ENCODE results near the gene BAG2.

The BAG2 gene

DNA sequence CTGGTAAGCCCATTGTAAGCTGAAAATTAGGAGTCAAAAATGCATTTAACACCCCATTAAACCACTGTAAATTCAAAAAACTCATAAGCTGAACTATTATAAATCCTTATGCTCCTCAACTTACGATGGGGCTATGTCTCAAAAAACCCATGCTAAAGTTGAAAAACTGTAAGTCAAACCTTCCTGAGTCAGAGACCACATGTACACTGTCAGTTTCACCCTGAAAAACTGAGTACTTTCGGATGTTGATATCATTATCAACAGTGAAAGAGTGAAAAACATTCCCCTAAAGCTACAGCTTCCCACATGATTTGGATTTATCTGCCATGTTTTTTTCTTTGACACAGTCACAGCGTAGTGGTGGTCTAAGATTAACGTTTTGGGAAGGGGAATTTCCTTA lies 35.7 kb downstream of the BAG2 start:
- Histone ChIP-seq H3K4me3 (IDR thresholded peaks at IDR 0.05; ENCODE audit: insufficient read depth, low read depth, low read length) (no peak overlapping the region), H2AFZ (ENCODE audit: low read depth) (no peak overlapping the region), H3K4me1 (ENCODE audit: low read depth, poor library complexity, severe bottlenecking) (peaks cover 10% of the 10 kb centered on the region), H3K36me3 (ENCODE audit: insufficient read depth) (no peaks in the 10 kb centered on the region), H3K9ac (no peak overlapping the region), H3K27ac (no peak overlapping the region), H3K4me2 (no peak overlapping the region), H3K27me3 (ENCODE audit: insufficient read depth, low read depth) (no peaks in the 10 kb centered on the region), H3K79me2 (ENCODE audit: insufficient read depth, low read depth) (no peaks in the 10 kb centered on the region), H4K20me1 (ENCODE audit: insufficient read depth) (no peaks in the 10 kb centered on the region)
- TF ChIP-seq, protein P1, sequence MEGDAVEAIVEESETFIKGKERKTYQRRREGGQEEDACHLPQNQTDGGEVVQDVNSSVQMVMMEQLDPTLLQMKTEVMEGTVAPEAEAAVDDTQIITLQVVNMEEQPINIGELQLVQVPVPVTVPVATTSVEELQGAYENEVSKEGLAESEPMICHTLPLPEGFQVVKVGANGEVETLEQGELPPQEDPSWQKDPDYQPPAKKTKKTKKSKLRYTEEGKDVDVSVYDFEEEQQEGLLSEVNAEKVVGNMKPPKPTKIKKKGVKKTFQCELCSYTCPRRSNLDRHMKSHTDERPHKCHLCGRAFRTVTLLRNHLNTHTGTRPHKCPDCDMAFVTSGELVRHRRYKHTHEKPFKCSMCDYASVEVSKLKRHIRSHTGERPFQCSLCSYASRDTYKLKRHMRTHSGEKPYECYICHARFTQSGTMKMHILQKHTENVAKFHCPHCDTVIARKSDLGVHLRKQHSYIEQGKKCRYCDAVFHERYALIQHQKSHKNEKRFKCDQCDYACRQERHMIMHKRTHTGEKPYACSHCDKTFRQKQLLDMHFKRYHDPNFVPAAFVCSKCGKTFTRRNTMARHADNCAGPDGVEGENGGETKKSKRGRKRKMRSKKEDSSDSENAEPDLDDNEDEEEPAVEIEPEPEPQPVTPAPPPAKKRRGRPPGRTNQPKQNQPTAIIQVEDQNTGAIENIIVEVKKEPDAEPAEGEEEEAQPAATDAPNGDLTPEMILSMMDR (conservative IDR thresholded peaks at IDR 0.05; ENCODE audit: low read depth, low read length) = no peak

- no peak overlapping the region for H2AFZ ChIP-seq (ENCODE audit: low read depth)
- H4K20me1 ChIP-seq (ENCODE audit: insufficient read depth) = no peaks in the 10 kb centered on the region
- H3K4me1 ChIP-seq (ENCODE audit: low read depth, poor library complexity, severe bottlenecking) = peaks cover 10% of the 10 kb centered on the region
- H3K79me2 ChIP-seq (ENCODE audit: insufficient read depth, low read depth) = no peaks in the 10 kb centered on the region
- H3K4me3 ChIP-seq (IDR thresholded peaks at IDR 0.05; ENCODE audit: insufficient read depth, low read depth, low read length) = no peak overlapping the region
- H3K36me3 ChIP-seq (ENCODE audit: insufficient read depth) = no peaks in the 10 kb centered on the region
- no peak overlapping the region for H3K4me2 ChIP-seq
- no peaks in the 10 kb centered on the region for H3K27me3 ChIP-seq (ENCODE audit: insufficient read depth, low read depth)
- no peak overlapping the region for H3K27ac ChIP-seq
- TF ChIP-seq, protein P1 (conservative IDR thresholded peaks at IDR 0.05; ENCODE audit: low read depth, low read length) = no peak
- no peak overlapping the region for H3K9ac ChIP-seq
These were observed 36.9 kb downstream of the BAG2 start for GRCh38 chr6:57209030-57209429.

- Histone ChIP-seq H3K4me1 (ENCODE audit: low read depth, poor library complexity, severe bottlenecking) (peaks cover 10% of the 10 kb centered on the region), H2AFZ (ENCODE audit: low read depth) (no peak overlapping the region), H3K4me3 (IDR thresholded peaks at IDR 0.05; ENCODE audit: insufficient read depth, low read depth, low read length) (no peak overlapping the region), H3K27me3 (ENCODE audit: insufficient read depth, low read depth) (no peaks in the 10 kb centered on the region), H3K36me3 (ENCODE audit: insufficient read depth) (no peaks in the 10 kb centered on the region), H3K9ac (no peak overlapping the region), H4K20me1 (ENCODE audit: insufficient read depth) (no peaks in the 10 kb centered on the region), H3K4me2 (no peak overlapping the region), H3K27ac (no peak overlapping the region), H3K79me2 (ENCODE audit: insufficient read depth, low read depth) (0 out of 2 replicates have a peak, but pooled peaks cover 3% of the 10 kb centered on the region)
- TF ChIP-seq, protein P1 (conservative IDR thresholded peaks at IDR 0.05; ENCODE audit: low read depth, low read length) = no peak
These were observed 37.9 kb downstream of the BAG2 start for GRCh38 chr6:57210060-57210459.

GRCh38 chr6:57215260-57215659 lies 43.1 kb downstream of the BAG2 start:
- no peak overlapping the region for H3K4me2 ChIP-seq
- no peaks in the 10 kb centered on the region for H4K20me1 ChIP-seq (ENCODE audit: insufficient read depth)
- TF ChIP-seq, protein P1 (conservative IDR thresholded peaks at IDR 0.05; ENCODE audit: low read depth, low read length) = no peak
- H3K36me3 ChIP-seq (ENCODE audit: insufficient read depth) = no peaks in the 10 kb centered on the region
- H2AFZ ChIP-seq (ENCODE audit: low read depth) = no peak overlapping the region
- no peak overlapping the region for H3K4me3 ChIP-seq (IDR thresholded peaks at IDR 0.05; ENCODE audit: insufficient read depth, low read depth, low read length)
- no peaks in the 10 kb centered on the region for H3K27me3 ChIP-seq (ENCODE audit: insufficient read depth, low read depth)
- no peak overlapping the region for H3K27ac ChIP-seq
- H3K4me1 ChIP-seq (ENCODE audit: low read depth, poor library complexity, severe bottlenecking) = peaks cover 20% of the 10 kb centered on the region
- H3K9ac ChIP-seq = no peak overlapping the region
- peaks cover 14% of the 10 kb centered on the region; the same call in 1 of the 2 replicates for H3K79me2 ChIP-seq (ENCODE audit: insufficient read depth, low read depth)
